HCT116 (cell line): ENCODE data around the gene CNN3. TPM values are rescaled to one million over a fixed set of nuclear protein-coding genes. Genes with fewer than 3 reads are reported as not detected.

Experiments used
- ATAC-seq: fragments of 200-7000 bp; cut with Tn5 transposase; 2 replicates; pipeline ENCODE4 v1.9.1; 2020; ENCODE audit warnings: mild to moderate bottlenecking, moderate library complexity
- BruUV-seq: library from RNA; stranded (reverse); fragments of 400-500 nt; replicated peaks from 2 replicates; lab custom pipeline; 2021; lab: Mats Ljungman, UMichigan
- CTCF ChIA-PET: fragments of 300-600 bp; sonication (Branson Sonifier 250); formaldehyde crosslinking; loops from one replicate; lab custom pipeline; 2021; ENCODE audit warnings: antibody characterized with exemption; lab: Charles Lee
- POLR2A ChIA-PET: fragments of 300-600, 350-600 bp; sonication (Branson Sonifier 250); formaldehyde crosslinking; loops from one replicate; lab custom pipeline; 2021; ENCODE audit warnings: antibody characterized with exemption; lab: Charles Lee
- RAD21 ChIA-PET, 2 experiments: fragments of 300-600 bp; sonication (Branson Sonifier 250); formaldehyde crosslinking; loops; one replicate each; lab custom pipeline; 2023; ENCODE audit warnings: low total read pairs in 2 of 2; ENCODE audit not compliant: uncharacterized antibody in 2 of 2, unreplicated experiment in 2 of 2, low non-redundant PET in 1 of 2; lab: Charles Lee
- DNase-seq: peaks from one replicate; pipeline ENCODE4 v3.0.0-alpha.2; 2010; ENCODE audit warnings: low read depth, low spot score
- H2AFZ ChIP-seq: fragments of 200-600 bp; shearing (Covaris generic), sonication (generic); 2 replicates; pipeline ENCODE4 v1.6.1; 2017; ENCODE audit warnings: low read depth, mixed run types, mixed read lengths, antibody characterized with exemption, low read length; ENCODE audit not compliant: poor library complexity, severe bottlenecking
- H3K27ac ChIP-seq: 2 replicates; pipeline ENCODE4 v1.5.1; 2012; ENCODE audit warnings: low read depth, low read length
- H3K27me3 ChIP-seq: fragments of 200-600 bp; sonication (generic); 2 replicates; pipeline ENCODE4 v1.6.1; 2016; ENCODE audit warnings: mixed run types, low read length, mixed read lengths; ENCODE audit not compliant: insufficient read depth
- H3K36me3 ChIP-seq, 2 experiments: fragments of 200-500 bp in 1 of 2; fragments of 200-600 bp in 1 of 2; sonication (Bioruptor generic) in 1 of 2; sonication (generic) in 1 of 2; 2 replicates each; pipeline versions ENCODE4 v1.5.1 to v1.6.1; 2014 to 2016; ENCODE audit warnings: low read length in 2 of 2, inconsistent platforms in 1 of 2, mixed read lengths in 1 of 2, mixed run types in 1 of 2; ENCODE audit not compliant: insufficient read depth in 2 of 2, control insufficient read depth in 1 of 2
- H3K4me1 ChIP-seq, 2 experiments: fragments of 200-600 bp in 1 of 2; sonication (generic) in 1 of 2; 2 replicates each; pipeline versions ENCODE4 v1.5.1 to v1.6.1; 2012 to 2017; ENCODE audit warnings: low read length in 2 of 2, inconsistent platforms in 1 of 2, mild to moderate bottlenecking in 1 of 2, mixed read lengths in 1 of 2, mixed run types in 1 of 2, moderate library complexity in 1 of 2; ENCODE audit not compliant: insufficient read depth in 2 of 2, control insufficient read depth in 1 of 2
- H3K4me2 ChIP-seq: fragments of 200-600 bp; sonication (generic); 2 replicates; pipeline ENCODE4 v1.6.1; 2017; ENCODE audit warnings: mixed run types, low read length, mixed read lengths
- H3K4me3 ChIP-seq, 2 experiments: fragments of 200-600 bp in 1 of 2; sonication (generic) in 1 of 2; replicated peaks in 1 of 2; 2 replicates each; pipeline ENCODE4 v1.5.1; 2011 to 2016; ENCODE audit warnings: low read length in 2 of 2, control low read depth in 1 of 2, low read depth in 1 of 2, mild to moderate bottlenecking in 1 of 2, mixed read lengths in 1 of 2, mixed run types in 1 of 2
- H3K79me2 ChIP-seq: fragments of 200-600 bp; sonication (generic); 2 replicates; pipeline ENCODE4 v1.6.1; 2017; ENCODE audit warnings: mild to moderate bottlenecking, mixed run types, low read length, moderate library complexity, mixed read lengths; ENCODE audit not compliant: insufficient read depth
- H3K9ac ChIP-seq: fragments of 200-600 bp; sonication (generic); 2 replicates; pipeline ENCODE4 v1.6.1; 2016; ENCODE audit warnings: low read length, mixed read lengths
- H3K9me2 ChIP-seq: fragments of 200-600 bp; sonication (generic), shearing (Covaris generic); 2 replicates; pipeline ENCODE4 v1.6.1; 2017; ENCODE audit warnings: mixed run types, mild to moderate bottlenecking, moderate library complexity; ENCODE audit not compliant: insufficient read depth
- H3K9me3 ChIP-seq, 2 experiments: fragments of 200-500 bp in 1 of 2; fragments of 200-600 bp in 1 of 2; sonication (Bioruptor generic) in 1 of 2; sonication (generic) in 1 of 2; 2 replicates each; pipeline ENCODE4 v1.6.1; 2014 to 2017; ENCODE audit warnings: low read length in 2 of 2, mixed read lengths in 2 of 2, inconsistent platforms in 1 of 2, low read depth in 1 of 2, mild to moderate bottlenecking in 1 of 2, mixed run types in 1 of 2, moderate library complexity in 1 of 2; ENCODE audit not compliant: control insufficient read depth in 1 of 2, insufficient read depth in 1 of 2
- H4K20me1 ChIP-seq: fragments of 200-600 bp; sonication (generic), shearing (Covaris generic); 2 replicates; pipeline ENCODE4 v1.6.1; 2017; ENCODE audit warnings: mixed run types, mild to moderate bottlenecking, moderate library complexity; ENCODE audit not compliant: insufficient read depth
- CEBPB ChIP-seq: IDR thresholded peaks from 2 replicates; pipeline ENCODE4 v1.6.1; 2012; ENCODE audit warnings: low read depth
- EGR1 ChIP-seq: IDR thresholded peaks from 2 replicates; pipeline ENCODE4 v1.6.1; 2012; ENCODE audit warnings: low read depth
- JUND ChIP-seq: IDR thresholded peaks from 2 replicates; pipeline ENCODE4 v1.6.1; 2012
- intact Hi-C: fragments of 100-400 bp; cut with micrococcal nuclease; formaldehyde crosslinking; loops from 2 replicates; pipeline ENCODE4 v1.10.0; 2022
- total RNA-seq: library from RNA; stranded (reverse); gene quantifications from one replicate; pipeline ENCODE4 v1.2.1, GENCODE V29; 2021; ENCODE audit not compliant: unreplicated experiment
- TF ChIP-seq, protein P1 (sequence below): IDR thresholded peaks from 2 replicates; pipeline ENCODE4 v1.6.1; 2012; ENCODE audit warnings: low read depth

The CNN3 gene
- total RNA-seq, 1 experiment from 2014 or later, result 109 TPM

- BruUV-seq, result TSS peak; percentile 3
- H3K4me3 ChIP-seq, result no peak overlapping the region
- CTCF ChIA-PET, result interaction anchor here (1.6 kb wide), 1 partner anchor 47 kb away, joined by 6 read pairs; no protein-coding TSS in a partner anchor
- peaks cover 11 to 44% of the 10 kb centered on the region in 2 experiments for H3K4me1 ChIP-seq
- H3K9ac ChIP-seq, result no peak overlapping the region
- H3K36me3 ChIP-seq, result peaks cover 24 to 28% of the 10 kb centered on the region in 2 experiments; a peak in 2 of 4 replicates
- intact Hi-C loops, result no loop called here
- no peaks in the 10 kb centered on the region for H3K9me3 ChIP-seq
- RAD21 ChIA-PET, result no interaction called here
- no peak overlapping the region for H3K4me2 ChIP-seq
- DNase-seq, result no peak
- no peak overlapping the region for H3K27ac ChIP-seq
- H2AFZ ChIP-seq, result no peak overlapping the region
- peaks cover 4% of the 10 kb centered on the region; the same call in 1 of the 2 replicates for H4K20me1 ChIP-seq
- POLR2A ChIA-PET, result no interaction called here
- H3K79me2 ChIP-seq, result peaks cover 41% of the 10 kb centered on the region
- no peak for TF ChIP-seq JUND
- TF ChIP-seq, protein P1, sequence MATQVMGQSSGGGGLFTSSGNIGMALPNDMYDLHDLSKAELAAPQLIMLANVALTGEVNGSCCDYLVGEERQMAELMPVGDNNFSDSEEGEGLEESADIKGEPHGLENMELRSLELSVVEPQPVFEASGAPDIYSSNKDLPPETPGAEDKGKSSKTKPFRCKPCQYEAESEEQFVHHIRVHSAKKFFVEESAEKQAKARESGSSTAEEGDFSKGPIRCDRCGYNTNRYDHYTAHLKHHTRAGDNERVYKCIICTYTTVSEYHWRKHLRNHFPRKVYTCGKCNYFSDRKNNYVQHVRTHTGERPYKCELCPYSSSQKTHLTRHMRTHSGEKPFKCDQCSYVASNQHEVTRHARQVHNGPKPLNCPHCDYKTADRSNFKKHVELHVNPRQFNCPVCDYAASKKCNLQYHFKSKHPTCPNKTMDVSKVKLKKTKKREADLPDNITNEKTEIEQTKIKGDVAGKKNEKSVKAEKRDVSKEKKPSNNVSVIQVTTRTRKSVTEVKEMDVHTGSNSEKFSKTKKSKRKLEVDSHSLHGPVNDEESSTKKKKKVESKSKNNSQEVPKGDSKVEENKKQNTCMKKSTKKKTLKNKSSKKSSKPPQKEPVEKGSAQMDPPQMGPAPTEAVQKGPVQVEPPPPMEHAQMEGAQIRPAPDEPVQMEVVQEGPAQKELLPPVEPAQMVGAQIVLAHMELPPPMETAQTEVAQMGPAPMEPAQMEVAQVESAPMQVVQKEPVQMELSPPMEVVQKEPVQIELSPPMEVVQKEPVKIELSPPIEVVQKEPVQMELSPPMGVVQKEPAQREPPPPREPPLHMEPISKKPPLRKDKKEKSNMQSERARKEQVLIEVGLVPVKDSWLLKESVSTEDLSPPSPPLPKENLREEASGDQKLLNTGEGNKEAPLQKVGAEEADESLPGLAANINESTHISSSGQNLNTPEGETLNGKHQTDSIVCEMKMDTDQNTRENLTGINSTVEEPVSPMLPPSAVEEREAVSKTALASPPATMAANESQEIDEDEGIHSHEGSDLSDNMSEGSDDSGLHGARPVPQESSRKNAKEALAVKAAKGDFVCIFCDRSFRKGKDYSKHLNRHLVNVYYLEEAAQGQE, result no peak
- TF ChIP-seq CEBPB, result peak; percentile 25; the same call in 1 of the 2 replicates
- no peaks in the 10 kb centered on the region for H3K27me3 ChIP-seq
- ATAC-seq, result no peak
- H3K9me2 ChIP-seq, result no peaks in the 10 kb centered on the region
These were observed 25.1 kb downstream of the CNN3 start for GRCh38 chr1:94901841-94902240.

DNA sequence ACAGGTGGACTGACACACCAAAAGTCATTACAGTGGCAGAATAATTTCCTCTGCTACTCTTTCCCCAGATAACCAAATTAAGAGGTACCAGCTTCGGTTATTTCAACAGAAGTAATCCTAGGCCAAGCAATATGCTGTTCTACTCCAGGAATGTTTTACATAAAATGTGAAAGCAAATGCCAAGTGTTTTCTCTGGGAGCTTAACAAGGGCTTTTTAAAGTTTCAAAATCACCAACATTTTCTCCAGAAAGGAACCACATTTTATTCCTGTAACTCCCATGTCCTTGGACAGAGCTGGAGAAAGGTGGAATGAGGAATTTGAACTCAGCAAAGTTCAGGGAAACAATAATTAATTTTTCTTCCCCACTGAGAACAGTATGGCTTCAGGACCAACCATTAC is 27.2 kb downstream of the CNN3 start:
- Histone ChIP-seq H2AFZ (no peak overlapping the region), H3K36me3 (peaks cover 35 to 39% of the 10 kb centered on the region in 2 experiments; a peak in 3 of 4 replicates), H3K27ac (no peak overlapping the region; the same call in 1 of the 2 replicates), H3K4me1 (peaks cover 11 to 35% of the 10 kb centered on the region in 2 experiments), H3K9me3 (no peaks in the 10 kb centered on the region), H3K79me2 (peaks cover 21% of the 10 kb centered on the region), H3K9ac (no peak overlapping the region), H3K27me3 (no peaks in the 10 kb centered on the region), H3K9me2 (no peaks in the 10 kb centered on the region), H3K4me2 (peak overlapping the region; percentile 33; the same call in 1 of the 2 replicates), H3K4me3 (no peak overlapping the region), H4K20me1 (no peaks in the 10 kb centered on the region)
- intact Hi-C loops, result no loop called here
- TF ChIP-seq EGR1 (no peak), JUND (no peak)
- ATAC-seq, result no peak
- CTCF ChIA-PET, result no interaction called here
- DNase-seq, result no peak
- POLR2A ChIA-PET, result no interaction called here
- RAD21 ChIA-PET, result no interaction called here
- BruUV-seq, result no TSS peak
